Measurements from ENCODE around the gene SCAP.

SCAP gene

DNA sequence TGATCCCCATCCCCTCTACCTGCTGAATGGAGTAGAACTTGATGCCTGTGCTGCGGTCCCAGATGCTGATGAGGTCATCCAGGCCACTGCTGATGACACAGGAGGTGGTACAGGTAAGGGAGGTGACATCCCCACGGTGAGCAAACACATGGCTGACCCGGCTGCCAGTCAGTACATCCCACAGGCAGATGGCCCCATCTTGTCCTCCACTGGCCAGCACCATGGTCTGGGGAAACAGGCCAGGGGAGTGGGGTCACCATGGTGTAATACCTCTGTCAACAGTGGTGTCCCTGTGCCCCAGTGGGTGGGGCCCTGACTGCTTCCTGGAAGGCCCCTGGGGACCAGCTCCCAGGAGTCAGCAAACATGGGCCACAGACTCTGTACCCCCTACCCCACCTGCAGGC is 61.6 kb downstream of the SCAP start:
- H2AFZ ChIP-seq (ENCODE audit: low read depth, low read length, severe bottlenecking): no peak overlapping the region
- no peaks in the 10 kb centered on the region for H3K9me3 ChIP-seq (ENCODE audit: insufficient read depth, low read length)
- no peaks in the 10 kb centered on the region for H4K20me1 ChIP-seq (ENCODE audit: low read depth, low read length)
- H3K4me3 ChIP-seq (ENCODE audit: insufficient read depth, low read length, poor library complexity, severe bottlenecking): no peak overlapping the region
- H3K9me2 ChIP-seq (replicated peaks; ENCODE audit: insufficient read depth, low read length): no peaks in the 10 kb centered on the region
- no peaks in the 10 kb centered on the region for H3K36me3 ChIP-seq (ENCODE audit: low read length)
- 0 out of 2 replicates have a peak, but pooled peaks cover 5% of the 10 kb centered on the region for H3F3A ChIP-seq (ENCODE audit: insufficient read depth)
- H3K79me2 ChIP-seq (ENCODE audit: insufficient read depth, low read length): no peaks in the 10 kb centered on the region
- H3K4me2 ChIP-seq (ENCODE audit: low read depth, low read length, poor library complexity, severe bottlenecking): no peak overlapping the region
- TF ChIP-seq, protein P1, sequence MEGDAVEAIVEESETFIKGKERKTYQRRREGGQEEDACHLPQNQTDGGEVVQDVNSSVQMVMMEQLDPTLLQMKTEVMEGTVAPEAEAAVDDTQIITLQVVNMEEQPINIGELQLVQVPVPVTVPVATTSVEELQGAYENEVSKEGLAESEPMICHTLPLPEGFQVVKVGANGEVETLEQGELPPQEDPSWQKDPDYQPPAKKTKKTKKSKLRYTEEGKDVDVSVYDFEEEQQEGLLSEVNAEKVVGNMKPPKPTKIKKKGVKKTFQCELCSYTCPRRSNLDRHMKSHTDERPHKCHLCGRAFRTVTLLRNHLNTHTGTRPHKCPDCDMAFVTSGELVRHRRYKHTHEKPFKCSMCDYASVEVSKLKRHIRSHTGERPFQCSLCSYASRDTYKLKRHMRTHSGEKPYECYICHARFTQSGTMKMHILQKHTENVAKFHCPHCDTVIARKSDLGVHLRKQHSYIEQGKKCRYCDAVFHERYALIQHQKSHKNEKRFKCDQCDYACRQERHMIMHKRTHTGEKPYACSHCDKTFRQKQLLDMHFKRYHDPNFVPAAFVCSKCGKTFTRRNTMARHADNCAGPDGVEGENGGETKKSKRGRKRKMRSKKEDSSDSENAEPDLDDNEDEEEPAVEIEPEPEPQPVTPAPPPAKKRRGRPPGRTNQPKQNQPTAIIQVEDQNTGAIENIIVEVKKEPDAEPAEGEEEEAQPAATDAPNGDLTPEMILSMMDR (IDR thresholded peaks at IDR 0.05; ENCODE audit: insufficient read depth, low read length, poor library complexity, severe bottlenecking): no peak
- TF ChIP-seq EZH2phosphoT487 (conservative IDR thresholded peaks at IDR 0.05; ENCODE audit: low read length): no peak
- H3K27me3 ChIP-seq (ENCODE audit: low read length): no peaks in the 10 kb centered on the region
- H3K27ac ChIP-seq (ENCODE audit: low read depth, low read length): no peak overlapping the region
- no peak overlapping the region for H3K9ac ChIP-seq (ENCODE audit: low read length)

DNA sequence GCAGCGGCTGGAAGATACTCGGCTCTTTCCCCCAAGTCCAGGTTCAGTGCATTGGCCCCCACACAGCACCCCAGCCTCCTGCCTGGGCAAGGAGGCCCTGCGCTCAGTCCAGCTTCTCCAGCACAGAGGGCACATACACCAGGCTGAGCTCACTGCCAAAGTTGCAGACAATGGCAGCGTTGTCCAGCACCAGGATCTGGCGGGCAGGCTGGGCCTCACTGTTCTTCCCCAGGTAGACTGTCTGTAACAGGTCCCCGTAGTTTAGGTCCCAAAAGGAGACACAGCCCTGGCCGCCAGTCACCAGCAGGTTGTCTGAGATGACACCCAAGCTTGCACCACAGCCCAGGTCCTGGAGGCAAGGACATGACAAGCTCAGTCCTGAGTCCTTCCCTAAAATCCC is 62.0 kb downstream of the SCAP start:
- H4K20me1 ChIP-seq (ENCODE audit: low read depth, low read length): no peaks in the 10 kb centered on the region
- H3F3A ChIP-seq (ENCODE audit: insufficient read depth): 0 out of 2 replicates have a peak, but pooled peaks cover 5% of the 10 kb centered on the region
- no peak for TF ChIP-seq EZH2phosphoT487 (conservative IDR thresholded peaks at IDR 0.05; ENCODE audit: low read length)
- TF ChIP-seq, protein P1 (IDR thresholded peaks at IDR 0.05; ENCODE audit: insufficient read depth, low read length, poor library complexity, severe bottlenecking): no peak
- no peaks in the 10 kb centered on the region for H3K9me2 ChIP-seq (replicated peaks; ENCODE audit: insufficient read depth, low read length)
- no peak overlapping the region for H3K4me2 ChIP-seq (ENCODE audit: low read depth, low read length, poor library complexity, severe bottlenecking)
- H2AFZ ChIP-seq (ENCODE audit: low read depth, low read length, severe bottlenecking): no peak overlapping the region
- H3K27ac ChIP-seq (ENCODE audit: low read depth, low read length): no peak overlapping the region
- no peaks in the 10 kb centered on the region for H3K36me3 ChIP-seq (ENCODE audit: low read length)
- H3K9me3 ChIP-seq (ENCODE audit: insufficient read depth, low read length): no peaks in the 10 kb centered on the region
- no peaks in the 10 kb centered on the region for H3K79me2 ChIP-seq (ENCODE audit: insufficient read depth, low read length)
- no peak overlapping the region for H3K9ac ChIP-seq (ENCODE audit: low read length)
- H3K27me3 ChIP-seq (ENCODE audit: low read length): no peaks in the 10 kb centered on the region
- no peak overlapping the region for H3K4me3 ChIP-seq (ENCODE audit: insufficient read depth, low read length, poor library complexity, severe bottlenecking)

DNA sequence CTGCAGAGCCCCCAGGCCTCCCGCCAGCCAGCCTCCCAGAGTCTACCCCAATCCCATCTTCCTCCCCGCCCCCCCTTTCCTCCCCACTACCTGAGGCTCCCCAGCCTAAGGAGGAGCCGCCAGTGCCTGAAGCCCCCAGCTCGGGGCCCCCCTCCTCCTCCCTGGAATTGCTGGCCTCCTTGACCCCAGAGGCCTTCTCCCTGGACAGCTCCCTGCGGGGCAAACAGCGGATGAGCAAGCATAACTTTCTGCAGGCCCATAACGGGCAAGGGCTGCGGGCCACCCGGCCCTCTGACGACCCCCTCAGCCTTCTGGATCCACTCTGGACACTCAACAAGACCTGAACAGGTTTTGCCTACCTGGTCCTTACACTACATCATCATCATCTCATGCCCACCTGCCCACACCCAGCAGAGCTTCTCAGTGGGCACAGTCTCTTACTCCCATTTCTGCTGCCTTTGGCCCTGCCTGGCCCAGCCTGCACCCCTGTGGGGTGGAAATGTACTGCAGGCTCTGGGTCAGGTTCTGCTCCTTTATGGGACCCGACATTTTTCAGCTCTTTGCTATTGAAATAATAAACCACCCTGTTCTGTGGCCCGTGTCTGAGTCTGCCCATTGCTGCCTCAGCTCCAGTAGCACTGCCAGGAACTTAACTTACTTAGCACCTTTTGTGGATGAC is 62.8 kb downstream of the SCAP start:
- Histone ChIP-seq H3K27ac (ENCODE audit: low read depth, low read length) (no peak overlapping the region), H3K4me3 (ENCODE audit: insufficient read depth, low read length, poor library complexity, severe bottlenecking) (no peak overlapping the region), H3K36me3 (ENCODE audit: low read length) (no peaks in the 10 kb centered on the region), H3K79me2 (ENCODE audit: insufficient read depth, low read length) (no peaks in the 10 kb centered on the region), H3K9me3 (ENCODE audit: insufficient read depth, low read length) (no peaks in the 10 kb centered on the region), H4K20me1 (ENCODE audit: low read depth, low read length) (no peaks in the 10 kb centered on the region), H3F3A (ENCODE audit: insufficient read depth) (0 out of 2 replicates have a peak, but pooled peaks cover 5% of the 10 kb centered on the region), H2AFZ (ENCODE audit: low read depth, low read length, severe bottlenecking) (no peak overlapping the region), H3K27me3 (ENCODE audit: low read length) (no peaks in the 10 kb centered on the region), H3K9ac (ENCODE audit: low read length) (no peak overlapping the region), H3K9me2 (replicated peaks; ENCODE audit: insufficient read depth, low read length) (no peaks in the 10 kb centered on the region), H3K4me2 (ENCODE audit: low read depth, low read length, poor library complexity, severe bottlenecking) (no peak overlapping the region)
- no peak for TF ChIP-seq EZH2phosphoT487 (conservative IDR thresholded peaks at IDR 0.05; ENCODE audit: low read length)
- TF ChIP-seq, protein P1 (IDR thresholded peaks at IDR 0.05; ENCODE audit: insufficient read depth, low read length, poor library complexity, severe bottlenecking): no peak
